ENCODE data around the gene LKAAEAR1. TPM values are rescaled to one million over a fixed set of nuclear protein-coding genes. Genes with fewer than 3 reads are reported as not detected.

The LKAAEAR1 gene
- total and polyA plus RNA-seq, 2 of the 13 experiments (the other 11 are each of a cell fraction or from before 2014, with no cell fraction given): not detected

DNA sequence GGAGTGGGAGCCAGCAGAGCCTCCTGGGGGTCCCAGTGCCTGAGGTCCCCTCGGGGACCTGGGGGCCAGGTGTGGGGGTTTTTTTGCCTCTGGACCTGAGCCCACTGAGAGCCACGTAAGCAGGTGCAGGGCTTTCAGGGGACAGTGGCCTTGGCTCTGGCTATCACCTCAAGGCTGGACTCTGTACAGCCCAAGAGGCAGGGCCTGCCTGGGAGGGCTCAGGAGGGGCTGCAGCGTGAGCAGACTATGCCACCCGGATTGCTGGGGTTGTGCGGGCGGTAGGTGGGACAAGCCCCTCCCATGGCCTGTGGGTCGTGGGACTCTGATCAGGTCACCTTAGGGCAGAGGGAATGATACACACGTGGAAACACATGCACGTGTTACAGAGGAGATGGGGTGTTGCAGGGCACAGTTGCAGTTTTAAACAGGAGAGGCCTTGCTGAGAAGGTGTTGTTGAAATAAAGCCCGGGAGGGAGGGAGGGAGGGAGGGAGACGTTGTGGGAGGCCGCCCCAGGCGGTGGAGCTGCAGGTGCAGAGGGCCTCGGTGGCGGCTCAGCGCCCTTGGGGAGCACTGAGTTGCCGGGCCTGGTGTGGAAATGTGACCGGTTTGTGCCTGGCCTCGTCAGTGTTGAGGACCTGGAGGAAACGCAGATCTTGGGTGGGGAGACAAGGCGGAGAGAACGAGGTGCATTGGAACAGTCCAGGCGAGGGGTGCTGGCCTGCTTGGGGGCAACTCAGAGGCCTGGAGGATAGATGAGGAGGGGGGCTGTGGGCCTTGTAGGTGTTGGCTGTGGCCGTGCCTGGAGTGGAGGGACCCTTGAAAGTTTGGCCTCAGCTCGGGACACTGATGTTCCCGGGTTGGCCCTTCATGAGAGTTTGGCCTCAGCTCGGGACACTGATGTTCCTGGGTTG lies 18.9 kb downstream of the LKAAEAR1 start (continued):
- TF ChIP-seq ZFP82 (CRISPR knock-in tag; IDR thresholded peaks at IDR 0.05; ENCODE audit: borderline replicate concordance) (no peak), ZKSCAN1 (IDR thresholded peaks at IDR 0.05; ENCODE audit: low read length) (no peak), NFE2 (CRISPR knock-in tag; IDR thresholded peaks at IDR 0.05) (no peak), SNAI1 (CRISPR knock-in tag; IDR thresholded peaks at IDR 0.05; ENCODE audit: borderline replicate concordance) (peak; percentile 89; the same call in 1 of the 2 replicates), SALL2 (CRISPR knock-in tag; IDR thresholded peaks at IDR 0.05) (no peak; the same call in none of the 2 replicates), ZNF556 (CRISPR knock-in tag; IDR thresholded peaks at IDR 0.05; ENCODE audit: borderline replicate concordance) (peak; percentile 80; the same call in 1 of the 2 replicates), ZNF503 (CRISPR knock-in tag; IDR thresholded peaks at IDR 0.05) (no peak), MTERF4 (CRISPR knock-in tag; IDR thresholded peaks at IDR 0.05) (peak; percentile 20; the same call in 1 of the 2 replicates), ONECUT2 (CRISPR knock-in tag; IDR thresholded peaks at IDR 0.05) (no peak), ZNF414 (CRISPR knock-in tag; IDR thresholded peaks at IDR 0.05) (no peak), PTBP1 (IDR thresholded peaks at IDR 0.05; ENCODE audit: low read depth, low read length, poor library complexity, severe bottlenecking) (peak; percentile 66), TFDP1 (CRISPR knock-in tag; IDR thresholded peaks at IDR 0.05; ENCODE audit: borderline replicate concordance) (peak; percentile 55; the same call in 1 of the 2 replicates), ZNF33B (CRISPR knock-in tag; IDR thresholded peaks at IDR 0.05) (peak; percentile 85), ZBTB20 (CRISPR knock-in tag; IDR thresholded peaks at IDR 0.05; ENCODE audit: borderline replicate concordance, low read depth) (peak; percentile 56; the same call in 1 of the 2 replicates), RFXAP (CRISPR knock-in tag; IDR thresholded peaks at IDR 0.05; ENCODE audit: borderline replicate concordance) (peak; percentile 69), KDM6A (CRISPR knock-in tag; IDR thresholded peaks at IDR 0.05; ENCODE audit: low read depth) (peak; percentile 41; the same call in 1 of the 2 replicates), IRF2 (CRISPR knock-in tag; IDR thresholded peaks at IDR 0.05) (0 out of 2 replicates have a peak, but pooled peaks have one; percentile 19)
- TF ChIP-seq, protein P1, sequence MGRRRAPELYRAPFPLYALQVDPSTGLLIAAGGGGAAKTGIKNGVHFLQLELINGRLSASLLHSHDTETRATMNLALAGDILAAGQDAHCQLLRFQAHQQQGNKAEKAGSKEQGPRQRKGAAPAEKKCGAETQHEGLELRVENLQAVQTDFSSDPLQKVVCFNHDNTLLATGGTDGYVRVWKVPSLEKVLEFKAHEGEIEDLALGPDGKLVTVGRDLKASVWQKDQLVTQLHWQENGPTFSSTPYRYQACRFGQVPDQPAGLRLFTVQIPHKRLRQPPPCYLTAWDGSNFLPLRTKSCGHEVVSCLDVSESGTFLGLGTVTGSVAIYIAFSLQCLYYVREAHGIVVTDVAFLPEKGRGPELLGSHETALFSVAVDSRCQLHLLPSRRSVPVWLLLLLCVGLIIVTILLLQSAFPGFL (CRISPR knock-in tag; IDR thresholded peaks at IDR 0.05): no peak
- TF ChIP-seq, protein P2, sequence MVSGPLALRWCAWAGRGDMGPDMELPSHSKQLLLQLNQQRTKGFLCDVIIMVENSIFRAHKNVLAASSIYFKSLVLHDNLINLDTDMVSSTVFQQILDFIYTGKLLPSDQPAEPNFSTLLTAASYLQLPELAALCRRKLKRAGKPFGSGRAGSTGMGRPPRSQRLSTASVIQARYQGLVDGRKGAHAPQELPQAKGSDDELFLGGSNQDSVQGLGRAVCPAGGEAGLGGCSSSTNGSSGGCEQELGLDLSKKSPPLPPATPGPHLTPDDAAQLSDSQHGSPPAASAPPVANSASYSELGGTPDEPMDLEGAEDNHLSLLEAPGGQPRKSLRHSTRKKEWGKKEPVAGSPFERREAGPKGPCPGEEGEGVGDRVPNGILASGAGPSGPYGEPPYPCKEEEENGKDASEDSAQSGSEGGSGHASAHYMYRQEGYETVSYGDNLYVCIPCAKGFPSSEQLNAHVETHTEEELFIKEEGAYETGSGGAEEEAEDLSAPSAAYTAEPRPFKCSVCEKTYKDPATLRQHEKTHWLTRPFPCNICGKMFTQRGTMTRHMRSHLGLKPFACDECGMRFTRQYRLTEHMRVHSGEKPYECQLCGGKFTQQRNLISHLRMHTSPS (CRISPR knock-in tag; IDR thresholded peaks at IDR 0.05; ENCODE audit: low read depth): no peak

All from HepG2 (cell line).